ENCODE results near the gene LOXL4. TPM values are rescaled to one million over a fixed set of nuclear protein-coding genes. Genes with fewer than 3 reads are reported as not detected.
A peak's percentile ranks its signal among the peaks of the same experiment; 100 is the strongest.

Gene LOXL4
- total RNA-seq, 1 experiment from 2014 or later = 0.13 TPM

- no peak overlapping the region for H4K5ac ChIP-seq (ENCODE audit: insufficient read length, low read depth, low read length)
- peaks cover 0 to 2% of the 10 kb centered on the region in 2 experiments; a peak in 2 of 5 replicates for H3K9me3 Mint-ChIP-seq
- no peak for TF ChIP-seq CTCF (conservative IDR thresholded peaks at IDR 0.05)
- no peak overlapping the region for H2BK12ac ChIP-seq (ENCODE audit: insufficient read length, low read depth, low read length)
- H3K56ac ChIP-seq (ENCODE audit: insufficient read length, low read depth, low read length) = no peak overlapping the region
- H3K4me1 ChIP-seq (ENCODE audit: insufficient read depth, low read length) = no peaks in the 10 kb centered on the region
- no peaks in the 10 kb centered on the region for H3K79me2 ChIP-seq (ENCODE audit: insufficient read depth, low read length)
- H3K4me1 Mint-ChIP-seq = peaks cover 12 to 16% of the 10 kb centered on the region in 2 experiments
- no peaks in the 10 kb centered on the region for H3K23me2 ChIP-seq (ENCODE audit: insufficient read length, low read depth, low read length, poor library complexity, severe bottlenecking)
- no peak overlapping the region for H3K18ac ChIP-seq (ENCODE audit: insufficient read length, low read depth, low read length)
- no peaks in the 10 kb centered on the region for H3K9me3 ChIP-seq (ENCODE audit: control insufficient read depth, low read depth, low read length)
- H3K14ac ChIP-seq (ENCODE audit: insufficient read depth, low read length) = no peak overlapping the region
- H3K4ac ChIP-seq (ENCODE audit: low read depth, low read length) = no peak overlapping the region
- H4K20me1 ChIP-seq (ENCODE audit: control insufficient read depth, insufficient read depth, insufficient read length) = no peaks in the 10 kb centered on the region
- WGBS (ENCODE audit: extremely low coverage, insufficient read length, low lambda C conversion rate) = no CpG with 5 or more reads among the region's 4 CpGs
- no peak overlapping the region for H2AFZ ChIP-seq (ENCODE audit: low read length)
- no peak for DNase-seq
- no peak overlapping the region for H3K27ac ChIP-seq (ENCODE audit: insufficient read length, low read depth, low read length)
- H3K36me3 Mint-ChIP-seq (ENCODE audit: insufficient read depth in 1 of 3, low read depth in 3 of 3) = no peaks in the 10 kb centered on the region
- H3K27me3 ChIP-seq (ENCODE audit: insufficient read depth, low read length) = no peaks in the 10 kb centered on the region
- H3T11ph ChIP-seq (ENCODE audit: low read length) = no peak overlapping the region
- no peaks in the 10 kb centered on the region for H3K79me1 ChIP-seq (ENCODE audit: insufficient read depth, low read depth, low read length, poor library complexity, severe bottlenecking)
- H2AK5ac ChIP-seq (ENCODE audit: insufficient read length, low read length) = no peak overlapping the region
- H2BK120ac ChIP-seq (ENCODE audit: low read depth, low read length, poor library complexity, severe bottlenecking) = no peak overlapping the region
- no peak overlapping the region for H3K4me2 ChIP-seq (ENCODE audit: insufficient read depth, insufficient read length, low read length)
- H3K9ac ChIP-seq (ENCODE audit: extremely low read depth, insufficient read length, low read length) = no peak overlapping the region
- H2BK20ac ChIP-seq (ENCODE audit: low read depth, low read length, poor library complexity, severe bottlenecking) = no peak overlapping the region
- no peak overlapping the region for H3K23ac ChIP-seq (ENCODE audit: insufficient read length, low read depth, low read length)
- H4K91ac ChIP-seq (ENCODE audit: insufficient read length, low read depth, low read length) = no peak overlapping the region
- peaks cover 2% of the 10 kb centered on the region; the same call in 1 of the 2 replicates for H3K27me3 Mint-ChIP-seq (ENCODE audit: low read depth)
- peak overlapping the region in 1 of 3 experiments; percentile 50; a peak in 1 of 7 replicates for H3K27ac Mint-ChIP-seq
- no peak overlapping the region for H2BK5ac ChIP-seq (ENCODE audit: insufficient read length, low read length)
- no peak overlapping the region for H2BK15ac ChIP-seq (ENCODE audit: low read depth, low read length)
- H3K4me3 Mint-ChIP-seq = no peak overlapping the region
- no peak overlapping the region for H4K8ac ChIP-seq (replicated peaks; ENCODE audit: insufficient read length, low read depth, low read length)
Observed at GRCh38 chr10:98302741-98303365, 34.9 kb upstream of the LOXL4 start.

Measured in H9 (cell line).